SK-N-DZ (cell line): ENCODE data around the gene DPPA5. TPM values are rescaled to one million over a fixed set of nuclear protein-coding genes. Genes with fewer than 3 reads are reported as not detected.
"Not testable (repeated sequence)": the region's sequence is repeated elsewhere in the genome, so short reads cannot be mapped to it uniquely, and the experiment has no call there.

Source experiments
- DNase-seq: peaks from one replicate; pipeline ENCODE4 v3.0.0-alpha.2; 2015; ENCODE audit warnings: low spot score
- polyA plus RNA-seq, 2 experiments: library from polyadenylated mRNA; depleted of rRNA; stranded (reverse); fragments of >200 nt; gene quantifications; 2 replicates each; pipeline ENCODE4 v1.2.3, GENCODE V29; 2014

Gene DPPA5
- polyA plus RNA-seq (2014; cell fraction: cytosol; rRNA removed) = not detected in 2 replicates
- polyA plus RNA-seq (2014; cell fraction: nucleus; rRNA removed) = not detected in 2 replicates

GRCh38 chr6:73353636-73354593, at the start of gene DPPA5:
DPPA5 (minus strand) TSS chr6:73354276; CDS start chr6:73354225, 51 bp downstream.
- no peak for DNase-seq

- no peak for DNase-seq
Observed at GRCh38 chr6:73400656-73401055, 46.6 kb upstream of the DPPA5 start.

GRCh38 chr6:73395875-73396274, 41.8 kb upstream of the DPPA5 start:
- no peak for DNase-seq

GRCh38 chr6:73394577-73395354, 40.7 kb upstream of the DPPA5 start, which contains the start of gene DDX43:
DDX43 (plus strand) TSS chr6:73394828; CDS start chr6:73394906, 78 bp downstream.
- no peak for DNase-seq

GRCh38 chr6:73393278-73393677, 39.2 kb upstream of the DPPA5 start:
- DNase-seq = no peak

- DNase-seq = not testable (repeated sequence)
Observed at GRCh38 chr6:73392188-73392587, 38.1 kb upstream of the DPPA5 start.

- DNase-seq = no peak
Observed at GRCh38 chr6:73391675-73392074, 37.6 kb upstream of the DPPA5 start.

GRCh38 chr6:73389854-73390253, 35.8 kb upstream of the DPPA5 start:
- no peak for DNase-seq

GRCh38 chr6:73388800-73389512, 34.9 kb upstream of the DPPA5 start:
- DNase-seq = peak; percentile 35

GRCh38 chr6:73388433-73388799, 34.3 kb upstream of the DPPA5 start:
- DNase-seq = no peak

GRCh38 chr6:73382462-73383113, 28.5 kb upstream of the DPPA5 start:
- no peak for DNase-seq

GRCh38 chr6:73381531-73381930, 27.5 kb upstream of the DPPA5 start:
- DNase-seq = not testable (repeated sequence)

GRCh38 chr6:73377225-73377624, 23.1 kb upstream of the DPPA5 start:
- no peak for DNase-seq

GRCh38 chr6:73375216-73375615, 21.1 kb upstream of the DPPA5 start:
- DNase-seq = no peak

- no peak for DNase-seq
Observed at GRCh38 chr6:73372516-73372915, 18.4 kb upstream of the DPPA5 start.

GRCh38 chr6:73371984-73372383, 17.9 kb upstream of the DPPA5 start:
- DNase-seq = no peak

- DNase-seq = no peak
Observed at GRCh38 chr6:73369563-73369962, 15.5 kb upstream of the DPPA5 start, which contains the start of gene OOEP. OOEP (minus strand) TSS chr6:73369897; CDS start chr6:73369792, 105 bp downstream.

GRCh38 chr6:73369157-73369556, 15.1 kb upstream of the DPPA5 start:
- DNase-seq = no peak

- no peak for DNase-seq
Observed at GRCh38 chr6:73368675-73369074, 14.6 kb upstream of the DPPA5 start.

- DNase-seq = no peak
Observed at GRCh38 chr6:73367761-73368355, 13.8 kb upstream of the DPPA5 start.

- DNase-seq = no peak
Observed at GRCh38 chr6:73364549-73364948, 10.5 kb upstream of the DPPA5 start.
